HFF-Myc (cell line): Measurements from ENCODE around the gene ELMO2.

Source experiments
- DNase-seq: peaks from one replicate; pipeline ENCODE4 v3.0.0-alpha.2; 2011; ENCODE audit warnings: low read depth; ENCODE audit errors: extremely low read depth
- H3K4me3 ChIP-seq: replicated peaks from 2 replicates; pipeline ENCODE4 v1.5.1; 2011; ENCODE audit warnings: low read depth, mild to moderate bottlenecking, control low read depth, low read length
- CTCF ChIP-seq: IDR thresholded peaks from 2 replicates; pipeline ENCODE4 v1.5.1; 2012; ENCODE audit warnings: mild to moderate bottlenecking, low read depth, low read length, control low read depth; ENCODE audit errors: missing control alignments

The ELMO2 gene

GRCh38 chr20:46371656-46372055 is 34.8 kb downstream of the ELMO2 start:
- DNase-seq, result no peak
- TF ChIP-seq CTCF, result no peak

GRCh38 chr20:46368902-46369268 is 37.5 kb downstream of the ELMO2 start:
- DNase-seq, result no peak
- no peak overlapping the region for H3K4me3 ChIP-seq
- TF ChIP-seq CTCF, result no peak

More at GRCh38 chr20:46371656-46372055, 34.8 kb downstream of the ELMO2 start:
- no peak overlapping the region for H3K4me3 ChIP-seq

- H3K4me3 ChIP-seq, result no peak overlapping the region
- no peak for DNase-seq
These were observed 38.2 kb downstream of the ELMO2 start for GRCh38 chr20:46367967-46368901.

GRCh38 chr20:46367234-46367633 is 39.2 kb downstream of the ELMO2 start:
- DNase-seq, result no peak
- H3K4me3 ChIP-seq, result no peak overlapping the region
- TF ChIP-seq CTCF, result no peak

More at GRCh38 chr20:46367967-46368901, 38.2 kb downstream of the ELMO2 start:
- no peak for TF ChIP-seq CTCF

GRCh38 chr20:46366826-46367225 is 39.6 kb downstream of the ELMO2 start:
- no peak overlapping the region for H3K4me3 ChIP-seq
- no peak for DNase-seq
- TF ChIP-seq CTCF, result no peak

- no peak for DNase-seq
- no peak for TF ChIP-seq CTCF
- no peak overlapping the region for H3K4me3 ChIP-seq
These were observed 40.8 kb downstream of the ELMO2 start for GRCh38 chr20:46365487-46366220.
